Measurements from ENCODE around the gene MRPS17.

DNA sequence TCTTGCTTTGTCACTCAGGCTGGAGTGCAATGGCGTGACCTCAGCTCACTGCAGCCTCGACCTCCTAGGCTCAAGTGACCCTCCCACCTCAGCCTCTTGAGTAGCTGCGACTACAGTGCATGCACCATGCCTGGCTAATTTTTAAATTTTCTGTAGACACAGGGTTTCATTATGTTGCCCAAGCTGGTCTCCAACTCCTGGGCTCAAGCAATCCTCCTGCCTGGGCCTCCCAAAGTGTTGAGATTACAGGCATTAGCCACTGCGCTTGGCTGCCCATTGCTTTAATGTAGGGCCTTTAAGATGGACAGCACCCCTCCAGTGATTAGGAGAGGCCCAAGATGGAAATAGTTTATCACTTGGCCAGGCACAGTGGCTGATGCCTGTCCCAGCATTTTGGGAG lies 52.1 kb downstream of the MRPS17 start:
- TF ChIP-seq, protein P1, sequence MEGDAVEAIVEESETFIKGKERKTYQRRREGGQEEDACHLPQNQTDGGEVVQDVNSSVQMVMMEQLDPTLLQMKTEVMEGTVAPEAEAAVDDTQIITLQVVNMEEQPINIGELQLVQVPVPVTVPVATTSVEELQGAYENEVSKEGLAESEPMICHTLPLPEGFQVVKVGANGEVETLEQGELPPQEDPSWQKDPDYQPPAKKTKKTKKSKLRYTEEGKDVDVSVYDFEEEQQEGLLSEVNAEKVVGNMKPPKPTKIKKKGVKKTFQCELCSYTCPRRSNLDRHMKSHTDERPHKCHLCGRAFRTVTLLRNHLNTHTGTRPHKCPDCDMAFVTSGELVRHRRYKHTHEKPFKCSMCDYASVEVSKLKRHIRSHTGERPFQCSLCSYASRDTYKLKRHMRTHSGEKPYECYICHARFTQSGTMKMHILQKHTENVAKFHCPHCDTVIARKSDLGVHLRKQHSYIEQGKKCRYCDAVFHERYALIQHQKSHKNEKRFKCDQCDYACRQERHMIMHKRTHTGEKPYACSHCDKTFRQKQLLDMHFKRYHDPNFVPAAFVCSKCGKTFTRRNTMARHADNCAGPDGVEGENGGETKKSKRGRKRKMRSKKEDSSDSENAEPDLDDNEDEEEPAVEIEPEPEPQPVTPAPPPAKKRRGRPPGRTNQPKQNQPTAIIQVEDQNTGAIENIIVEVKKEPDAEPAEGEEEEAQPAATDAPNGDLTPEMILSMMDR (IDR thresholded peaks at IDR 0.05; ENCODE audit: poor library complexity, severe bottlenecking) = no peak
- TF ChIP-seq MXI1 (conservative IDR thresholded peaks at IDR 0.05; ENCODE audit: poor library complexity, severe bottlenecking) = no peak
